A549 (cell line): ENCODE measurements around the gene RABGAP1L. TPM values are rescaled to one million over a fixed set of nuclear protein-coding genes. Genes with fewer than 3 reads are reported as not detected.

Experiments used
- ATAC-seq, 2 experiments: fragments of 200-7000 bp in 1 of 2; fragments of >200 bp in 1 of 2; cut with Nextera tagmentation in 1 of 2; cut with Tn5 transposase in 1 of 2; 3 replicates each; pipeline versions ENCODE4 v1.8.0 to v1.9.1; 2018 to 2020; ENCODE audit warnings: mild to moderate bottlenecking in 1 of 2, moderate library complexity in 1 of 2
- CTCF ChIA-PET: fragments of 300-600 bp; sonication (Branson Sonifier 250); formaldehyde crosslinking; extraction: SDS; loops from one replicate; lab custom pipeline; 2021; ENCODE audit warnings: antibody characterized with exemption, inconsistent platforms; lab: Yijun Ruan, JAX
- POLR2A ChIA-PET: fragments of 350-600 bp; formaldehyde crosslinking; extraction: SDS; loops from one replicate; lab custom pipeline; 2021; ENCODE audit warnings: antibody characterized with exemption, inconsistent platforms; lab: Yijun Ruan, JAX
- DNase-seq, 2 experiments: peaks; one replicate each; pipeline versions ENCODE4 v3.0.0 to v3.0.0-alpha.2; 2011 to 2016; ENCODE audit warnings: low read depth in 1 of 2, low spot score in 1 of 2
- FAIRE-seq: peaks from 2 replicates; lab custom pipeline; 2011; peaks lifted over from hg19 to GRCh38; lab: Jason Lieb, UNC
- H3K27ac ChIP-seq, 2 experiments: fragments of >200 bp; sonication (Bioruptor Twin); formaldehyde crosslinking; 3 replicates each; pipeline ENCODE4 v1.5.1; 2016 to 2017
- H3K4me1 ChIP-seq: fragments of >200 bp; sonication (Bioruptor Twin); formaldehyde crosslinking; 3 replicates; pipeline ENCODE4 v1.6.1; 2016
- H3K4me2 ChIP-seq: fragments of >200 bp; sonication (Bioruptor Twin); formaldehyde crosslinking; 3 replicates; pipeline ENCODE4 v1.6.1; 2016
- H3K4me3 ChIP-seq: fragments of >200 bp; sonication (Bioruptor Twin); formaldehyde crosslinking; 3 replicates; pipeline ENCODE4 v1.5.1; 2016
- H3K9me3 ChIP-seq: fragments of >200 bp; sonication (Bioruptor Twin); formaldehyde crosslinking; 3 replicates; pipeline ENCODE4 v1.6.1; 2016
- BCL3 ChIP-seq: fragments of >200 bp; sonication (Bioruptor Twin); formaldehyde crosslinking; IDR thresholded peaks from 3 replicates; pipeline ENCODE4 v1.6.1; 2016
- CBX2 ChIP-seq: fragments of 200-600 bp; sonication (generic); IDR thresholded peaks from 2 replicates; pipeline ENCODE4 v1.6.1; 2016; ENCODE audit warnings: low read depth, mild to moderate bottlenecking, borderline replicate concordance
- EHF ChIP-seq: fragments of 250-450 bp; sonication (Bioruptor Pico); IDR thresholded peaks from 2 replicates; pipeline ENCODE4 v1.5.0; 2020; ENCODE audit warnings: mild to moderate bottlenecking
- HDAC2 ChIP-seq: fragments of 200-600 bp; sonication (generic); IDR thresholded peaks from 2 replicates; pipeline ENCODE4 v1.6.1; 2016
- HES2 ChIP-seq: fragments of >200 bp; sonication (Bioruptor Twin); formaldehyde crosslinking; IDR thresholded peaks from 2 replicates; pipeline ENCODE4 v1.6.1; 2016
- HEYL ChIP-seq: fragments of 250-450 bp; sonication (Bioruptor Pico); IDR thresholded peaks from 2 replicates; pipeline ENCODE4 v1.8.0; 2021; ENCODE audit warnings: mild to moderate bottlenecking, moderate library complexity
- HOXA7 ChIP-seq: fragments of 250-450 bp; sonication (Bioruptor Pico); IDR thresholded peaks from 2 replicates; pipeline ENCODE4 v1.5.0; 2020; ENCODE audit warnings: mild to moderate bottlenecking, moderate library complexity
- JUNB ChIP-seq: fragments of >200 bp; sonication (Bioruptor Twin); formaldehyde crosslinking; IDR thresholded peaks from 2 replicates; pipeline ENCODE4 v1.6.1; 2016
- MAFK ChIP-seq: fragments of 450-650 bp; IDR thresholded peaks from 2 replicates; pipeline ENCODE4 v1.6.1; 2014; ENCODE audit not compliant: partially characterized antibody
- MAX ChIP-seq: IDR thresholded peaks from 2 replicates; pipeline ENCODE4 v1.6.1; 2012
- MAZ ChIP-seq: fragments of 150-350 bp; IDR thresholded peaks from 2 replicates; pipeline ENCODE4 v1.6.1; 2014; ENCODE audit warnings: antibody characterized with exemption, low read depth, low read length, borderline replicate concordance
- RAD21 ChIP-seq, 2 experiments: fragments of >200 bp in 1 of 2; sonication (Bioruptor Twin) in 1 of 2; formaldehyde crosslinking in 1 of 2; IDR thresholded peaks in 1 of 2; conservative IDR thresholded peaks in 1 of 2; 2 replicates in 1 of 2; 3 replicates in 1 of 2; pipeline ENCODE4 v1.6.1; 2012 to 2018; ENCODE audit warnings: inconsistent platforms in 1 of 2
- RARB ChIP-seq: fragments of 250-450 bp; sonication (Bioruptor Pico); IDR thresholded peaks from 2 replicates; pipeline ENCODE4 v1.8.0; 2021; ENCODE audit warnings: mild to moderate bottlenecking, moderate library complexity
- RFX5 ChIP-seq: fragments of 450-650 bp; IDR thresholded peaks from 2 replicates; pipeline ENCODE4 v1.7.1; 2014; ENCODE audit warnings: antibody characterized with exemption, mild to moderate bottlenecking, moderate library complexity
- RNF2 ChIP-seq: fragments of 200-600 bp; sonication (generic); IDR thresholded peaks from 2 replicates; pipeline ENCODE4 v1.6.1; 2016; ENCODE audit warnings: low read depth, mild to moderate bottlenecking, antibody characterized with exemption, moderate library complexity, borderline replicate concordance
- TP53 ChIP-seq: fragments of 250-450 bp; sonication (Bioruptor Pico); IDR thresholded peaks from 2 replicates; pipeline ENCODE4 v1.5.0; 2021; ENCODE audit warnings: mild to moderate bottlenecking, moderate library complexity
- ZSCAN20 ChIP-seq: fragments of 250-450 bp; sonication (Bioruptor Pico); IDR thresholded peaks from 2 replicates; pipeline ENCODE4 v1.8.0; 2022; ENCODE audit warnings: mild to moderate bottlenecking, moderate library complexity
- WGBS: methylation state at CpG from one replicate; pipeline ENCODE4 v1.1.6; 2017; ENCODE audit errors: missing lambda C conversion rate; 5-methylcytosine and 5-hydroxymethylcytosine counted together
- polyA plus RNA-seq, 4 experiments: library from polyadenylated mRNA; depleted of rRNA in 3 of 4; stranded (reverse); fragments of >200 nt; fragmentation: RNase III in 1 of 4; extraction: RNeasy Plus Mini Kit Qiagen cat#74134 plus additional on column Dnase treatment in 1 of 4; gene quantifications; 2 replicates in 3 of 4; 3 replicates in 1 of 4; pipeline ENCODE4 v1.2.3, GENCODE V29; 2011 to 2017
- TF ChIP-seq, protein P1 (sequence below): fragments of 450-650 bp; IDR thresholded peaks from 2 replicates; pipeline ENCODE4 v1.6.1; 2014; ENCODE audit warnings: antibody characterized with exemption
- TF ChIP-seq, protein P2 (sequence below): IDR thresholded peaks from 2 replicates; pipeline ENCODE4 v1.6.1; 2012; ENCODE audit warnings: low read depth, borderline replicate concordance
- TF ChIP-seq, protein P3 (sequence below): fragments of >200 bp; sonication (Bioruptor Twin); formaldehyde crosslinking; IDR thresholded peaks from 3 replicates; pipeline ENCODE4 v1.5.1; 2016

The RABGAP1L gene
- polyA plus RNA-seq, 2 of the 4 experiments (the other 2 are of a cell fraction): 8.2 to 18.6 TPM

DNA sequence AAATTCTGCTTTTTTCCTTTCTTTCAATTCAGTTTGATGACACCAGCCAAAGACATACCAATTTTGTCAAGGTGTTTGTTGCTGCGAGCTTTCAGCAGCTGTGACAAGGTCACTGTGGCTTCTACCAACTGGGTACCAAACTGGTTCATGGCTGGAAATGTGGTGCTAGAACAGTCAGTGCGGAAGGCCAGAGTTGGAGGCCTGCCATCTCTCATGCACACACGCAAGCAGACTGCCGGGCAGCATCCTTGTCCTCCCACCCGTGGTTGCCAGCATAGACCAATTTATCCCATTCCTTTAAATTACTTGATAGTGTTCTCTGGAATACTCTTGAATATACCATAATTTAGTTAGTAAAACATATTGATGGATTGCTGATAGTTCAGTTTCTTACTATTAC lies 208.6 kb downstream of the RABGAP1L start:
- Histone ChIP-seq H3K4me3 (no peak overlapping the region), H3K4me2 (no peak overlapping the region), H3K9me3 (no peaks in the 10 kb centered on the region), H3K27ac (no peak overlapping the region), H3K4me1 (peaks cover 5% of the 10 kb centered on the region; the same call in 2 of the 3 replicates)
- ATAC-seq (no peak), DNase-seq (no peak), FAIRE-seq (no peak)
- ChIA-PET CTCF (interaction anchor here (1.3 kb wide), 1 partner anchor 105 kb away, joined by 3 read pairs; no protein-coding TSS in a partner anchor), POLR2A (no interaction called here)
- TF ChIP-seq HEYL (no peak), ZSCAN20 (CRISPR knock-in tag) (no peak), BCL3 (no peak)
- WGBS: 93% methylated on average over 5 of the region's 5 CpGs

DNA sequence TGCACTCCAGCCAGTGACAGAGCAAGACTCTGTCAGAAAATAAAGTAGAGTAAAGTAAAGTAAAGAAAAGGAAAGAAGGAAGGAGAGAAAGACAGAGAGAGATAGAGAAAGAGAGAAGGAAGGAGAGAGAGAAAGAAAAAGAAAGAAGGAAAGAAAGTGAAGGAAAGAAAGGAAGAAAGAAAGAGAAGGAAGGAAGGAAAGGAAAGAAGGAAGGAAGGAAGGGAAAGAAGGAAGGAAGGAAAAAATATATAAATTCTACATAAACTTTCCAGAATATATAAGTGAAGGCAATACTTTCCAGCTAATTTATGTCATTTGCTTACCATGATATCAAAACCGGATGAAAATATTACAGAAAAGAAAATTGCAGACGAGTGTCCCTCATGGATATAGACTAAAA lies 216.7 kb downstream of the RABGAP1L start:
- Histone ChIP-seq H3K9me3 (no peaks in the 10 kb centered on the region), H3K4me3 (no peak overlapping the region), H3K4me2 (no peak overlapping the region), H3K27ac (no peak overlapping the region)
- no peak for DNase-seq
- TF ChIP-seq, protein P1, sequence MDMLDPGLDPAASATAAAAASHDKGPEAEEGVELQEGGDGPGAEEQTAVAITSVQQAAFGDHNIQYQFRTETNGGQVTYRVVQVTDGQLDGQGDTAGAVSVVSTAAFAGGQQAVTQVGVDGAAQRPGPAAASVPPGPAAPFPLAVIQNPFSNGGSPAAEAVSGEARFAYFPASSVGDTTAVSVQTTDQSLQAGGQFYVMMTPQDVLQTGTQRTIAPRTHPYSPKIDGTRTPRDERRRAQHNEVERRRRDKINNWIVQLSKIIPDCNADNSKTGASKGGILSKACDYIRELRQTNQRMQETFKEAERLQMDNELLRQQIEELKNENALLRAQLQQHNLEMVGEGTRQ: no peak
- TF ChIP-seq TP53 (CRISPR knock-in tag) (no peak), MAZ (no peak), CBX2 (no peak), RAD21 (conservative IDR thresholded peaks at IDR 0.05 in 1 of 2, IDR thresholded peaks at IDR 0.05 in 1 of 2) (no peak), RNF2 (no peak), BCL3 (no peak), HOXA7 (no peak), HES2 (no peak), HDAC2 (no peak), MAFK (no peak), EHF (CRISPR knock-in tag) (no peak), RARB (no peak), MAX (no peak), JUNB (no peak), RFX5 (no peak)
- TF ChIP-seq, protein P2, sequence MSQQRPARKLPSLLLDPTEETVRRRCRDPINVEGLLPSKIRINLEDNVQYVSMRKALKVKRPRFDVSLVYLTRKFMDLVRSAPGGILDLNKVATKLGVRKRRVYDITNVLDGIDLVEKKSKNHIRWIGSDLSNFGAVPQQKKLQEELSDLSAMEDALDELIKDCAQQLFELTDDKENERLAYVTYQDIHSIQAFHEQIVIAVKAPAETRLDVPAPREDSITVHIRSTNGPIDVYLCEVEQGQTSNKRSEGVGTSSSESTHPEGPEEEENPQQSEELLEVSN: no peak
- TF ChIP-seq, protein P3, sequence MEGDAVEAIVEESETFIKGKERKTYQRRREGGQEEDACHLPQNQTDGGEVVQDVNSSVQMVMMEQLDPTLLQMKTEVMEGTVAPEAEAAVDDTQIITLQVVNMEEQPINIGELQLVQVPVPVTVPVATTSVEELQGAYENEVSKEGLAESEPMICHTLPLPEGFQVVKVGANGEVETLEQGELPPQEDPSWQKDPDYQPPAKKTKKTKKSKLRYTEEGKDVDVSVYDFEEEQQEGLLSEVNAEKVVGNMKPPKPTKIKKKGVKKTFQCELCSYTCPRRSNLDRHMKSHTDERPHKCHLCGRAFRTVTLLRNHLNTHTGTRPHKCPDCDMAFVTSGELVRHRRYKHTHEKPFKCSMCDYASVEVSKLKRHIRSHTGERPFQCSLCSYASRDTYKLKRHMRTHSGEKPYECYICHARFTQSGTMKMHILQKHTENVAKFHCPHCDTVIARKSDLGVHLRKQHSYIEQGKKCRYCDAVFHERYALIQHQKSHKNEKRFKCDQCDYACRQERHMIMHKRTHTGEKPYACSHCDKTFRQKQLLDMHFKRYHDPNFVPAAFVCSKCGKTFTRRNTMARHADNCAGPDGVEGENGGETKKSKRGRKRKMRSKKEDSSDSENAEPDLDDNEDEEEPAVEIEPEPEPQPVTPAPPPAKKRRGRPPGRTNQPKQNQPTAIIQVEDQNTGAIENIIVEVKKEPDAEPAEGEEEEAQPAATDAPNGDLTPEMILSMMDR: no peak
- TF ChIP-seq, all 56 proteins: peak for 0
- FAIRE-seq (no peak), ATAC-seq (no peak)
- ChIA-PET POLR2A (no interaction called here), CTCF (no interaction called here)
- no peaks in the 10 kb centered on the region for H3K4me1 ChIP-seq
- WGBS: 67% methylated on average over 2 of the region's 2 CpGs
